ENCODE measurements around the gene ALOX12B.

DNA sequence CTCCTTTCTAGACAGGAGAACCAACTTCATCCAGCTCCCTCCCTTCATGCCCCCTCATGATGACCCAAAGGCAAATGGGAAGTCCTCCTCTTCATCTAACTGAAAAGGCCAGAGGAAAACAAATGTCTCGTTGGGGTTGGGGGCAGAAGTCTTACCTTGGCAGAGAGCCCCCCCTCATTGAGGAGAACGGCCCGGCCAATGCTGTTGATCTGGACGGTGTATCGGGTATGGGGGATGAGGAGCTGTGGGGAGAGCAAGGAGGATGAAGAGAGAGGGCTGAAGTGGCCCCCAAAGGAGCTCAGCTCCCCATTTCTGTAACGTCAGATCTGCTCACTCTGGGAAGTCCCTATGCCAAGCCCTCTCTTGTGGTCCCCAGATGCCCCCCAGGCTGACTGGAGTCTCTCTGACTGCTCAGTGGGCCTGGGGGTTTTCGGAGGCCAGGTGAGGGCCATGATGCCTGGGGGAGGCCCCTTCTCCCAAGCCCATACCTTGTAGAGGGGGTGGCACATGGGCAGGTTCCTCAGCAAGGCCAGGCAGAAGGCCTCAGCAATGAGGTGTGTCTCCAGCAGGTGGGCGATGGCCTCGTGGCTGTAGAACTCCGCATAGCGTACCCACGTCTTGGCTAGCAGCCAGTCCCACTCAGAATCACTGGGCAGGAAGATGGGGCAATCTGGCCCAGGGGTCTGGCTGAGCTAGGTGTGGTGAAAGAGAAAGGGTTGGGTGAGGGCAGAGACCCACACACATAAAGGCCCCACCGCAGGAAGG, 10.8 kb downstream of the ALOX12B start:
- TF ChIP-seq POLR2A (IDR thresholded peaks at IDR 0.05) (no peak), CTCF (IDR thresholded peaks at IDR 0.05) (no peak)
